ENCODE measurements around the gene MYCT1. TPM values are rescaled to one million over a fixed set of nuclear protein-coding genes. Genes with fewer than 3 reads are reported as not detected.

Gene MYCT1, protein sequence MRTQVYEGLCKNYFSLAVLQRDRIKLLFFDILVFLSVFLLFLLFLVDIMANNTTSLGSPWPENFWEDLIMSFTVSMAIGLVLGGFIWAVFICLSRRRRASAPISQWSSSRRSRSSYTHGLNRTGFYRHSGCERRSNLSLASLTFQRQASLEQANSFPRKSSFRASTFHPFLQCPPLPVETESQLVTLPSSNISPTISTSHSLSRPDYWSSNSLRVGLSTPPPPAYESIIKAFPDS
- 3.7 and 4.1 TPM in 2 replicates for total RNA-seq

DNA sequence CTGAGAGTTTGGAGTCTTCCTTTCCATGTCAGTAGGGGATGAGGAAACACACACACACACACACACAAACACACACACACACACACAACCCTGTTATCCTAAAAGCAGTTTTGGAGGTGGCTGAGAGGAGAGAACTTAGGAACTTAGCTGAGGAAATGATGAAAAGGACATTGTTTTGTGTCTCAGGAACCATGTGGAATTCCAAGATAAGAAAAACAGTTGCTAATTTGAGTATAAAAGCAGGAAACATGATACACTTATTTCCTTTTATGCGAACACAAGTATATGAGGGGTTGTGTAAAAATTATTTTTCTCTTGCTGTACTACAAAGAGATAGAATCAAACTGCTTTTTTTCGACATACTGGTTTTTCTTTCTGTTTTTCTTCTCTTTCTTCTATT, at the start of gene MYCT1:
TSS of gene MYCT1 (plus strand) at position 264 of the 400 bp plus-strand sequence. CDS start at position 270, 6 bp downstream.

DNA sequence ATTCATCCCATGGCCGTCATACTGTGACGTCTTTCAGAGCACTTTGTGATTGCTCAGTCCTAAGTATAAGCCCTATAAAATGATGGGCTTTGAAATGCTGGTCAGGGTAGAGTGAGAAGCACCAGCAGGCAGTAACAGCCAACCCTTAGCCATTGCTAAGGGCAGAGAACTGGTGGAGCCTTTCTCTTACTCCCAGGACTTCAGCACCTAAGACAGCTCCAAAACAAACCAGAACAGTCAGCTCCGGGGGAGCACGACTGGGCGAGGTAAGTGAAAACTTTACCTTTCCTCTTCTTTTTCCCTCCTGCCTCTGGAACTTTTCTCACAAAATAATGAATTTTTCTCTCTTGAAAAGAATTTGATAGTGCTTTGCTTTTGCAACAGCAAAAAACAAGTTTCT, 53.0 kb downstream of the MYCT1 start, which contains the start of gene VIP:
TSS of gene VIP (plus strand) at position 104 of the 400 bp plus-strand sequence. CDS start 1,381 bp downstream, outside the sequence.

Other genes with a start within 250 kb of the MYCT1 start
- 194 and 230 TPM in 2 replicates for gene SYNE1, start 60.5 kb upstream of the MYCT1 start, total RNA-seq
- gene VIP, start 52.9 kb downstream of the MYCT1 start, total RNA-seq: not detected in 2 replicates